Coronary artery (tissue), 2 donors: ENCODE results near the gene SMAP2.

Experiments
- DNase-seq: peaks from one replicate; pipeline ENCODE4 v3.0.0-alpha.2; 2017; ENCODE audit warnings: low spot score
- H3K27ac ChIP-seq, 2 donors: fragments of 200-600 bp; sonication (generic); one replicate each; pipeline ENCODE4 v1.5.1; 2016 to 2019
- H3K4me3 ChIP-seq: fragments of 200-600 bp; sonication (generic); 2 replicates; pipeline ENCODE4 v1.5.1; 2016; ENCODE audit warnings: mild to moderate bottlenecking, moderate library complexity
- CTCF ChIP-seq: fragments of 200-600 bp; sonication (generic); IDR thresholded peaks from one replicate; pipeline ENCODE4 v1.5.1; 2019; ENCODE audit warnings: antibody characterized with exemption

Gene SMAP2

GRCh38 chr1:40382108-40382460, 8.6 kb downstream of the SMAP2 start:
- no peak for DNase-seq
- peak overlapping the region; percentile 1 for H3K4me3 ChIP-seq
- TF ChIP-seq CTCF, result no peak
- H3K27ac ChIP-seq, result peak overlapping the region in 1 of 2 donors; percentile 66

- no peak for TF ChIP-seq CTCF
- DNase-seq, result no peak
- Histone ChIP-seq H3K4me3 (peak overlapping the region; percentile 1), H3K27ac (peak overlapping the region in 1 of 2 donors; percentile 66)
Measured at GRCh38 chr1:40382601-40383000, 9.1 kb downstream of the SMAP2 start.

- no peak for TF ChIP-seq CTCF
- no peak for DNase-seq
- Histone ChIP-seq H3K4me3 (peak overlapping the region; percentile 22), H3K27ac (peak overlapping the region in 1 of 2 donors; percentile 82)
Measured at GRCh38 chr1:40383095-40383487, 9.6 kb downstream of the SMAP2 start.

- peak overlapping the region; percentile 35 for H3K4me3 ChIP-seq
Measured at GRCh38 chr1:40383488-40384412, 10.2 kb downstream of the SMAP2 start.

GRCh38 chr1:40384413-40384762, 10.9 kb downstream of the SMAP2 start:
- no peak for DNase-seq
- Histone ChIP-seq H3K27ac (peak overlapping the region; percentile 40 to 82), H3K4me3 (peak overlapping the region; percentile 35)
- no peak for TF ChIP-seq CTCF

More at GRCh38 chr1:40383488-40384412, 10.2 kb downstream of the SMAP2 start:
- no peak for TF ChIP-seq CTCF
- no peak for DNase-seq
- H3K27ac ChIP-seq, result peak overlapping the region; percentile 40 to 82

GRCh38 chr1:40384887-40385286, 11.4 kb downstream of the SMAP2 start:
- Histone ChIP-seq H3K4me3 (peak overlapping the region; percentile 35), H3K27ac (peak overlapping the region; percentile 40 to 82)
- no peak for DNase-seq
- no peak for TF ChIP-seq CTCF
